Measurements from ENCODE around the gene SPOCK1.

Gene SPOCK1

GRCh38 chr5:137200906-137201700 is 298.0 kb downstream of the SPOCK1 start:
- H3K4me2 ChIP-seq (ENCODE audit: low read length, poor library complexity, severe bottlenecking) = no peak overlapping the region
- H3K27ac ChIP-seq (ENCODE audit: low read length, poor library complexity, severe bottlenecking) = no peak overlapping the region
- no peaks in the 10 kb centered on the region for H3K9me3 ChIP-seq (ENCODE audit: control insufficient read depth, low read length)
- no peak overlapping the region for H3K14ac ChIP-seq (ENCODE audit: low read length in 2 of 2)
- H3K4me1 ChIP-seq (ENCODE audit: control insufficient read depth, insufficient read depth, low read depth, low read length) = no peaks in the 10 kb centered on the region
- no peak overlapping the region for H4K8ac ChIP-seq (ENCODE audit: low read length)
- H3K23ac ChIP-seq (ENCODE audit: low read length in 2 of 2) = no peak overlapping the region
- WGBS = 80% methylated on average over 4 of the region's 5 CpGs
- no peaks in the 10 kb centered on the region for H3K36me3 ChIP-seq (ENCODE audit: control insufficient read depth in 1 of 2, insufficient read depth in 2 of 2, low read depth in 1 of 2, low read length in 2 of 2)
- no peak overlapping the region for H2AFZ ChIP-seq (ENCODE audit: low read depth, low read length)
- no peak overlapping the region for H2BK12ac ChIP-seq (ENCODE audit: low read length in 2 of 2)
- H2BK120ac ChIP-seq (ENCODE audit: low read depth, low read length) = no peak overlapping the region
- no peak overlapping the region for H4K91ac ChIP-seq (ENCODE audit: low read length)
- no peak for DNase-seq
- no peak overlapping the region for H3K18ac ChIP-seq (ENCODE audit: low read depth in 1 of 2, low read length in 2 of 2)
- H3K9ac ChIP-seq (ENCODE audit: low read length) = no peak overlapping the region
- no peak overlapping the region for H2AK5ac ChIP-seq (ENCODE audit: low read length, severe bottlenecking)
- no peaks in the 10 kb centered on the region for H3K27me3 ChIP-seq (ENCODE audit: control insufficient read depth in 1 of 2, insufficient read depth in 1 of 2, low read length in 2 of 2)
- no peaks in the 10 kb centered on the region for H3K79me1 ChIP-seq (replicated peaks; ENCODE audit: low read length, poor library complexity, severe bottlenecking)
- no peak overlapping the region for H2BK15ac ChIP-seq (ENCODE audit: low read depth, poor library complexity, severe bottlenecking)
- H3K4ac ChIP-seq (ENCODE audit: low read depth in 1 of 2, low read length in 2 of 2) = no peak overlapping the region
- no peak overlapping the region for H3K4me3 ChIP-seq (ENCODE audit: insufficient read depth in 1 of 2, low read depth in 1 of 2, low read length in 2 of 2)
- H2BK5ac ChIP-seq (ENCODE audit: low read depth, low read length, poor library complexity, severe bottlenecking) = no peak overlapping the region

- H3K14ac ChIP-seq (ENCODE audit: low read length in 2 of 2) = no peak overlapping the region
- 59% methylated on average over 3 of the region's 3 CpGs for WGBS
- H3K9ac ChIP-seq (ENCODE audit: low read length) = peak overlapping the region; percentile 22
- no peaks in the 10 kb centered on the region for H3K79me1 ChIP-seq (replicated peaks; ENCODE audit: low read length, poor library complexity, severe bottlenecking)
- no peak overlapping the region for H2BK15ac ChIP-seq (ENCODE audit: low read depth, poor library complexity, severe bottlenecking)
- no peak overlapping the region for H3K4me2 ChIP-seq (ENCODE audit: low read length, poor library complexity, severe bottlenecking)
- no peak overlapping the region for H3K23ac ChIP-seq (ENCODE audit: low read length in 2 of 2)
- no peak overlapping the region for H2BK5ac ChIP-seq (ENCODE audit: low read depth, low read length, poor library complexity, severe bottlenecking)
- no peaks in the 10 kb centered on the region for H3K27me3 ChIP-seq (ENCODE audit: control insufficient read depth in 1 of 2, insufficient read depth in 1 of 2, low read length in 2 of 2)
- H3K27ac ChIP-seq (ENCODE audit: low read length, poor library complexity, severe bottlenecking) = no peak overlapping the region
- H3K9me3 ChIP-seq (ENCODE audit: control insufficient read depth, low read length) = no peaks in the 10 kb centered on the region
- H4K91ac ChIP-seq (ENCODE audit: low read length) = no peak overlapping the region
- H2AFZ ChIP-seq (ENCODE audit: low read depth, low read length) = no peak overlapping the region
- H3K36me3 ChIP-seq (ENCODE audit: control insufficient read depth in 1 of 2, insufficient read depth in 2 of 2, low read depth in 1 of 2, low read length in 2 of 2) = no peaks in the 10 kb centered on the region
- DNase-seq = no peak
- H4K8ac ChIP-seq (ENCODE audit: low read length) = no peak overlapping the region
- no peak overlapping the region for H3K18ac ChIP-seq (ENCODE audit: low read depth in 1 of 2, low read length in 2 of 2)
- no peak overlapping the region for H3K4ac ChIP-seq (ENCODE audit: low read depth in 1 of 2, low read length in 2 of 2)
- H3K4me3 ChIP-seq (ENCODE audit: insufficient read depth in 1 of 2, low read depth in 1 of 2, low read length in 2 of 2) = no peak overlapping the region
- no peaks in the 10 kb centered on the region for H3K4me1 ChIP-seq (ENCODE audit: control insufficient read depth, insufficient read depth, low read depth, low read length)
- H2BK12ac ChIP-seq (ENCODE audit: low read length in 2 of 2) = no peak overlapping the region
- no peak overlapping the region for H2AK5ac ChIP-seq (ENCODE audit: low read length, severe bottlenecking)
- no peak overlapping the region for H2BK120ac ChIP-seq (ENCODE audit: low read depth, low read length)
Measured at GRCh38 chr5:137199966-137200365, 299.2 kb downstream of the SPOCK1 start.

- Histone ChIP-seq H3K23ac (ENCODE audit: low read length in 2 of 2) (no peak overlapping the region), H3K36me3 (ENCODE audit: control insufficient read depth in 1 of 2, insufficient read depth in 2 of 2, low read depth in 1 of 2, low read length in 2 of 2) (no peaks in the 10 kb centered on the region), H3K18ac (ENCODE audit: low read depth in 1 of 2, low read length in 2 of 2) (no peak overlapping the region), H2AFZ (ENCODE audit: low read depth, low read length) (no peak overlapping the region), H2BK120ac (ENCODE audit: low read depth, low read length) (no peak overlapping the region), H2BK5ac (ENCODE audit: low read depth, low read length, poor library complexity, severe bottlenecking) (no peak overlapping the region), H2BK15ac (ENCODE audit: low read depth, poor library complexity, severe bottlenecking) (no peak overlapping the region), H2BK12ac (ENCODE audit: low read length in 2 of 2) (no peak overlapping the region), H3K9ac (ENCODE audit: low read length) (no peak overlapping the region), H3K4me1 (ENCODE audit: control insufficient read depth, insufficient read depth, low read depth, low read length) (no peaks in the 10 kb centered on the region), H4K8ac (ENCODE audit: low read length) (no peak overlapping the region), H3K27me3 (ENCODE audit: control insufficient read depth in 1 of 2, insufficient read depth in 1 of 2, low read length in 2 of 2) (no peaks in the 10 kb centered on the region), H3K4me2 (ENCODE audit: low read length, poor library complexity, severe bottlenecking) (no peak overlapping the region), H3K4ac (ENCODE audit: low read depth in 1 of 2, low read length in 2 of 2) (no peak overlapping the region), H3K4me3 (ENCODE audit: insufficient read depth in 1 of 2, low read depth in 1 of 2, low read length in 2 of 2) (no peak overlapping the region), H4K91ac (ENCODE audit: low read length) (no peak overlapping the region), H2AK5ac (ENCODE audit: low read length, severe bottlenecking) (no peak overlapping the region), H3K14ac (ENCODE audit: low read length in 2 of 2) (no peak overlapping the region), H3K79me1 (replicated peaks; ENCODE audit: low read length, poor library complexity, severe bottlenecking) (no peaks in the 10 kb centered on the region), H3K27ac (ENCODE audit: low read length, poor library complexity, severe bottlenecking) (no peak overlapping the region), H3K9me3 (ENCODE audit: control insufficient read depth, low read length) (no peaks in the 10 kb centered on the region)
- WGBS = 72% methylated on average over 6 of the region's 6 CpGs
- DNase-seq = no peak
Measured at GRCh38 chr5:137199201-137199600, 299.9 kb downstream of the SPOCK1 start.

- Histone ChIP-seq H2BK120ac (ENCODE audit: low read depth, low read length) (no peak overlapping the region), H3K9ac (ENCODE audit: low read length) (no peak overlapping the region), H3K4me1 (ENCODE audit: control insufficient read depth, insufficient read depth, low read depth, low read length) (no peaks in the 10 kb centered on the region), H2AK5ac (ENCODE audit: low read length, severe bottlenecking) (no peak overlapping the region), H3K23ac (ENCODE audit: low read length in 2 of 2) (no peak overlapping the region), H3K4me2 (ENCODE audit: low read length, poor library complexity, severe bottlenecking) (no peak overlapping the region), H2BK12ac (ENCODE audit: low read length in 2 of 2) (no peak overlapping the region), H3K4me3 (ENCODE audit: insufficient read depth in 1 of 2, low read depth in 1 of 2, low read length in 2 of 2) (no peak overlapping the region), H3K27ac (ENCODE audit: low read length, poor library complexity, severe bottlenecking) (no peak overlapping the region), H4K8ac (ENCODE audit: low read length) (no peak overlapping the region), H3K36me3 (ENCODE audit: control insufficient read depth in 1 of 2, insufficient read depth in 2 of 2, low read depth in 1 of 2, low read length in 2 of 2) (no peaks in the 10 kb centered on the region), H2BK5ac (ENCODE audit: low read depth, low read length, poor library complexity, severe bottlenecking) (no peak overlapping the region), H3K79me1 (replicated peaks; ENCODE audit: low read length, poor library complexity, severe bottlenecking) (no peaks in the 10 kb centered on the region), H3K27me3 (ENCODE audit: control insufficient read depth in 1 of 2, insufficient read depth in 1 of 2, low read length in 2 of 2) (no peaks in the 10 kb centered on the region), H2AFZ (ENCODE audit: low read depth, low read length) (no peak overlapping the region), H3K18ac (ENCODE audit: low read depth in 1 of 2, low read length in 2 of 2) (no peak overlapping the region), H3K4ac (ENCODE audit: low read depth in 1 of 2, low read length in 2 of 2) (no peak overlapping the region), H3K9me3 (ENCODE audit: control insufficient read depth, low read length) (no peaks in the 10 kb centered on the region), H2BK15ac (ENCODE audit: low read depth, poor library complexity, severe bottlenecking) (no peak overlapping the region), H3K14ac (ENCODE audit: low read length in 2 of 2) (no peak overlapping the region), H4K91ac (ENCODE audit: low read length) (no peak overlapping the region)
- WGBS = 94% methylated on average over 2 of the region's 2 CpGs
- no peak for DNase-seq
Measured at GRCh38 chr5:137195483-137195882, 303.6 kb downstream of the SPOCK1 start.
